ENCODE measurements around the gene MYOM3. TPM values are rescaled to one million over a fixed set of nuclear protein-coding genes. Genes with fewer than 3 reads are reported as not detected.

MYOM3 gene
- total and polyA plus RNA-seq, 7 donors: under 0.01 to 3.7 (median 3.0) TPM; not detected in 2

DNA sequence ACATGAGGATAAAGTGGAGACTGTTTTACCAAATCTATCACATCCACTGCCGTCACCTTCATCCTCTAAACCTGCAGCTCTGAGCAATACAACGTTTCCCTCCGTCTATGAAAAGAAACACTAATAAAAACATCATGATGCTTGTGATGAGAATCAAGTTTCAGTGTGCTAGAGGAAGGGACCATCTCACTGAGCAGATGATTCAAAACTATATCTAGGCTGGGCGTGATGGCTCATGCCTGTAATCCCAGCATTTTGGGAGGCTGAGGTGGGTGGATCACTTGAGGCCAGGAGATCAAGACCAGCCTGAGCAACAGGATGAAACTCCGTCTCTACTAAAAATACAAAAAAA, 14.7 kb upstream of the MYOM3 start:
- intact Hi-C loops (cut with DNase I): no loop called here
- no peak overlapping the region for H3K27ac ChIP-seq
- no peaks in the 10 kb centered on the region for H3K36me3 ChIP-seq
- peaks cover 0 to 12% (median 4%) of the 10 kb centered on the region in 4 donors for H3K9me3 ChIP-seq
- no peaks in the 10 kb centered on the region for H3K4me1 ChIP-seq
- no peaks in the 10 kb centered on the region for H3K27me3 ChIP-seq
- WGBS, 2 donors: 83 to 84% methylated on average over 5 of the region's 5 CpGs
- H3K4me3 ChIP-seq: no peak overlapping the region
- TF ChIP-seq, protein P1, sequence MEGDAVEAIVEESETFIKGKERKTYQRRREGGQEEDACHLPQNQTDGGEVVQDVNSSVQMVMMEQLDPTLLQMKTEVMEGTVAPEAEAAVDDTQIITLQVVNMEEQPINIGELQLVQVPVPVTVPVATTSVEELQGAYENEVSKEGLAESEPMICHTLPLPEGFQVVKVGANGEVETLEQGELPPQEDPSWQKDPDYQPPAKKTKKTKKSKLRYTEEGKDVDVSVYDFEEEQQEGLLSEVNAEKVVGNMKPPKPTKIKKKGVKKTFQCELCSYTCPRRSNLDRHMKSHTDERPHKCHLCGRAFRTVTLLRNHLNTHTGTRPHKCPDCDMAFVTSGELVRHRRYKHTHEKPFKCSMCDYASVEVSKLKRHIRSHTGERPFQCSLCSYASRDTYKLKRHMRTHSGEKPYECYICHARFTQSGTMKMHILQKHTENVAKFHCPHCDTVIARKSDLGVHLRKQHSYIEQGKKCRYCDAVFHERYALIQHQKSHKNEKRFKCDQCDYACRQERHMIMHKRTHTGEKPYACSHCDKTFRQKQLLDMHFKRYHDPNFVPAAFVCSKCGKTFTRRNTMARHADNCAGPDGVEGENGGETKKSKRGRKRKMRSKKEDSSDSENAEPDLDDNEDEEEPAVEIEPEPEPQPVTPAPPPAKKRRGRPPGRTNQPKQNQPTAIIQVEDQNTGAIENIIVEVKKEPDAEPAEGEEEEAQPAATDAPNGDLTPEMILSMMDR (IDR thresholded peaks at IDR 0.05): no peak
- TF ChIP-seq POLR2AphosphoS5 (IDR thresholded peaks at IDR 0.05) (no peak), POLR2A (IDR thresholded peaks at IDR 0.05) (no peak), EP300 (IDR thresholded peaks at IDR 0.05) (no peak)
- DNase-seq: no peak

DNA sequence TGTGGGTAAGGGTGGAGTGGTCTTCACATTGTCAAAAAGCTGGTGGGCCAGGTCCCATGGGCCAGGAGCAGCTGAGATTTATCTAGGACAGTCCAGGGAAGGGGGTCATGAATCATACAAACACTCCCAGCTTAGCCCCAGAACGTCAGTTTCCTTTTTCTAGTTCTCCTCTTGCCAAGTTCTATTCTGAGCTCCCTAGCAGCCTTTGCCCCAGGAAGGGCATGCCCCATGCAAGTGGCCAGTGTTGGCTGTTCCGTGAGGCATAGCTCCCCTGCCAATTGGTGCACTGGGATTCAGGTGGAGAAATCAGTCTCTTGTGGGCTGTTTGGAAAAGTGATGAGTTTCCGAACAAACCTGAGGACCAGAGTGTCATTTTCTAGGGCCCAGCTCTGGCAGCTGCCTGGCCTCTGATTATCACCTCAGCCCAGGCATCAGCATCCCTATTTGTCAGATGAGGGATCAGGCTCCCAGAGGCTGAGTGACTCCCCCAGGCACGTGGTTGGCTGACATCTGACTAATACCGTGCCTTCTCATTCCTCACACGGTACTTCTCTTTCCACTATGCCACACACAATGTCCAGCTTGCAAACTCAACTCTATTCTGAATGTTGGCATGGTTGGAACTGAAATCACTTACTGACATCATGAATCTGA, 14.2 kb upstream of the MYOM3 start:
- TF ChIP-seq POLR2A (IDR thresholded peaks at IDR 0.05) (no peak), POLR2AphosphoS5 (IDR thresholded peaks at IDR 0.05) (no peak), EP300 (IDR thresholded peaks at IDR 0.05) (no peak)
- TF ChIP-seq, protein P1 (IDR thresholded peaks at IDR 0.05): no peak
- Histone ChIP-seq H3K27ac (no peak overlapping the region), H3K4me3 (no peak overlapping the region), H3K27me3 (no peaks in the 10 kb centered on the region), H3K36me3 (no peaks in the 10 kb centered on the region), H3K9me3 (peaks cover 0 to 12% (median 4%) of the 10 kb centered on the region in 4 donors), H3K4me1 (no peaks in the 10 kb centered on the region)
- intact Hi-C loops (cut with DNase I): no loop called here
- no peak for DNase-seq
- 55 to 76% methylated on average over 6 of the region's 6 CpGs for WGBS, 2 donors

DNA sequence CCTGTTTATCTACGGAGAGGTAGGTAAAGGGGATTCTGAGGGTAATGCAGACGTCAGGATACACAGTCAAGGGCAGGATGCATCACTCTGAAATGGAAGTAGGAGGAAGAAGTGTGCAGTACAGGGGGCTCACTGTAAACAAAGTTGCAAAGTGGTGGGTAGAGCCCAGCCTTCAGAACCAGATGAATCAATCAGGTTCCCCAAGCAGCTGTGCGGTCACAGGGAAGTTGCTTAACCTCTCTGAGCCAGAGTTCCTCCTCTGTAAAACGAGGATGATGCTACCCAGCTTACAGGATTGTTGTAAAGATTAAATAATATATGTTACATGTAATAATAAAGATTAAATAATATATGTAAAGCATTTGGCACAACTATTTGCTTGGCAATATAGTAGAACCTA, 13.5 kb upstream of the MYOM3 start:
- TF ChIP-seq EP300 (IDR thresholded peaks at IDR 0.05) (no peak), POLR2AphosphoS5 (IDR thresholded peaks at IDR 0.05) (no peak), POLR2A (IDR thresholded peaks at IDR 0.05) (no peak)
- TF ChIP-seq, protein P1 (IDR thresholded peaks at IDR 0.05): no peak
- Histone ChIP-seq H3K27ac (no peak overlapping the region), H3K36me3 (no peaks in the 10 kb centered on the region), H3K4me3 (no peak overlapping the region), H3K4me1 (peaks cover 0 to 4% (median 2%) of the 10 kb centered on the region in 4 donors), H3K9me3 (peaks cover 0 to 6% (median 2%) of the 10 kb centered on the region in 4 donors), H3K27me3 (no peaks in the 10 kb centered on the region)
- intact Hi-C loops (cut with DNase I): no loop called here
- WGBS, 2 donors: 76 to 86% methylated on average over 4 of the region's 4 CpGs
- DNase-seq: no peak

DNA sequence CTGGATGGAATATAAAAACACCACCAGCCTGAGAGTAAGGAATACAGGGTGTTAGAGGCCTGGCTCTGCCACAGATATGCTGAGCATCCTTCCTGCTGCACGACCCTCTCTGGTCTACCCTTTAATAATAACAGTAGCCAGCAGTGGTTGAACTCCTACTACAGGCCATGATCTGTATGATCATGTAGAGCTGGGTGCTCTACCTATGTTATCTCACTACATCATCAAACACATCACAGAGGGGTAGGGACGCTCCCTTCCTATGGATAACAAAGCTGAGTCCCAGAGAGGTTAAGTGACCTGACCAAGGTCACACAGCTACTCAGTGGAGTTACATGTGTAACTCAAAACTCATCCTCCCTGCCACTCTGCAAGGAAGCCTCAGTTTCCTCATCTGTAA, 13.0 kb upstream of the MYOM3 start:
- intact Hi-C loops (cut with DNase I): no loop called here
- no peak for TF ChIP-seq EP300 (IDR thresholded peaks at IDR 0.05)
- TF ChIP-seq, protein P1 (IDR thresholded peaks at IDR 0.05): no peak
- no peak for TF ChIP-seq POLR2A (IDR thresholded peaks at IDR 0.05)
- no peak for TF ChIP-seq POLR2AphosphoS5 (IDR thresholded peaks at IDR 0.05)
- WGBS, 2 donors: 84 to 89% methylated on average over 2 of the region's 2 CpGs
- H3K4me3 ChIP-seq: no peak overlapping the region
- H3K4me1 ChIP-seq: peaks cover 0 to 9% (median 7%) of the 10 kb centered on the region in 4 donors
- H3K36me3 ChIP-seq: no peaks in the 10 kb centered on the region
- H3K27me3 ChIP-seq: no peaks in the 10 kb centered on the region
- H3K9me3 ChIP-seq: peaks cover 0 to 3% (median 0%) of the 10 kb centered on the region in 4 donors
- H3K27ac ChIP-seq: no peak overlapping the region
- no peak for DNase-seq

DNA sequence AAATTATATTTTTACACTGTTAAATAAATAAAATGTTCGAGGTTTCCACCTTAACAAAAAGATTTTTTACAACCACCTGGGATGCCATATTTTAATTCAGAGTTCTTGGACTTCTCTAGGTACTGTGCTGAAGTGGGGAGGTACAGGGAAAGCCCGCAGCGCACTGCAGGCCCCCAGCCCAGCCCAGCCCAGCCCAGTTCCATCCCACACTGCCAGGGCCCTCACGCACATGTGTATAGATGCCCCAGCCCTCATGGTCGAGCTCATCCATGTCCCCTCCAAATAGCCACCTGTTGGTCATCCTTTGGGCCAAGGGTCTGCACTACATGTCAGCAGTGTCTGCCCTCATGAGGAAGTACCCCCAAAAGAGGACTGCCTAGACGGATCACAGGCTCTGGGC, 11.7 kb upstream of the MYOM3 start:
- DNase-seq: no peak
- intact Hi-C loops (cut with DNase I): no loop called here
- Histone ChIP-seq H3K27ac (no peak overlapping the region), H3K36me3 (no peaks in the 10 kb centered on the region), H3K9me3 (no peaks in the 10 kb centered on the region), H3K4me3 (no peak overlapping the region), H3K4me1 (peaks cover 0 to 13% (median 10%) of the 10 kb centered on the region in 4 donors), H3K27me3 (no peaks in the 10 kb centered on the region)
- 89 to 92% methylated on average over 6 of the region's 6 CpGs for WGBS, 2 donors
- TF ChIP-seq, protein P1 (IDR thresholded peaks at IDR 0.05): no peak
- TF ChIP-seq POLR2AphosphoS5 (IDR thresholded peaks at IDR 0.05) (no peak), POLR2A (IDR thresholded peaks at IDR 0.05) (no peak), EP300 (IDR thresholded peaks at IDR 0.05) (no peak)
